Germinal center (tissue), 1 donor: ENCODE results near the gene HNRNPA3.
"Not testable (repeated sequence)": the region's sequence is repeated elsewhere in the genome, so short reads cannot be mapped to it uniquely, and the experiment has no call there.

Source experiments
- DNase-seq: peaks from one replicate; pipeline ENCODE4 v3.0.0; 2012; ENCODE audit warnings: mixed read lengths, low spot score

The HNRNPA3 gene

DNA sequence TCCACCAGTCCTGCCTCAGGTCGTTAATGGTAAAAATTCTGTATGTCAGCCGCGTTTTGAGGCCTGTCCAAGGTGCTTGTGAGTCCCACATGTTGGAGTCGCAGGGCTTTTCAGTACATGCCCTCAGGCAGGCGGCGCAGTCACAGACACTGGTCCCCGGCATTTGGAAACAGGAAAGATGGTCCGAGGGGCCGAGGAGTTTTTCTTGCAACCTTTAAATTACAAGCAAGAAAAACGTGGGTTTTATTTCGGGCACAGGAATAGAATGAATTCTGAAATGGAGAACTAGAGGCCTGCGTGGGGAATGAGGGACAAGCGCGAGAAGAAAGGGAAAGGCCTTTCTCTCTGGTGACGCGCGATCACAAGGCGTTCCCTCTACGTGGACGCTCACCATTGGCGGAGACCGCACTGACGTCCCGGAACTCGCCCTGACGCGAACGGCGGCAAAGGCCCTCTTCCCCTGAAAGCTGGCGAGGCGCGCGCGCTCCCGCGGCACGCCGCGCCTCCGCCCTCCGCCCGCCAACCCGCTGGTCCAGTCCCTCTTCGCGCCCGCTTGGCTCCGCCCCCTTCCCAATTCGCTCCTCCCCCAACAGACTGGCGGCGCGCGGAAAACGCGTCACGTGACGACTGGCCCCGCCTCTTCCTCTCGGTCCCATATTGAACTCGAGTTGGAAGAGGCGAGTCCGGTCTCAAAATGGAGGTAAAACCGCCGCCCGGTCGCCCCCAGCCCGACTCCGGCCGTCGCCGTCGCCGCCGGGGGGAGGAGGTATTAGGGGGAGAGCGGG is at the start of gene HNRNPA3:
Gene HNRNPA3 (plus strand): TSS at position 689 of the 785 bp plus-strand sequence. CDS start 6 bp downstream, at position 695.
- peak; percentile 99 for DNase-seq

GRCh38 chr2:177164131-177164530 is 48.5 kb upstream of the HNRNPA3 start:
- no peak for DNase-seq

DNA sequence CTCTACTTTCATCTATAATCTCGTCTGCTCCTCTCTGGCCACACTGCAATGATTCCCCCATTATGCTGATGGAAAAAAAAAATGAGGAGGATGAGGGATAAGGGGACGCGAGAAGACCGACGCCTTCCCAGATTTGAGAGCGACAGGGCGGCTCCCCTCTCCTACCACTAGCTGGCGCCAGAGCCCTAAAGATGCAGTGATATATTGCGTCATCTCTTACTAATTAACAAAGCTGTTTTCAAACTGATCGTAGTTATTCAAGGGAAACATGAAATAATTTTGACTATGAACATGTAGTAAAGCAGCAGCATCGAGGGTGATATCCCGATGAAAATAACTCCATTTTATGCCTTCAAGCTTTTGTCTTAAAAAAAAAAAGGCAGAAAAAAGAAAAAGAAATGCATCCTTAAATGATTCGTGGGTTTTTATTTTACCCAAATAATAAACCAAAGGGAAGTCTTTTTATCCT is 48.0 kb upstream of the HNRNPA3 start:
- DNase-seq = peak; percentile 75

GRCh38 chr2:177165061-177165583 is 47.5 kb upstream of the HNRNPA3 start:
- no peak for DNase-seq

DNA sequence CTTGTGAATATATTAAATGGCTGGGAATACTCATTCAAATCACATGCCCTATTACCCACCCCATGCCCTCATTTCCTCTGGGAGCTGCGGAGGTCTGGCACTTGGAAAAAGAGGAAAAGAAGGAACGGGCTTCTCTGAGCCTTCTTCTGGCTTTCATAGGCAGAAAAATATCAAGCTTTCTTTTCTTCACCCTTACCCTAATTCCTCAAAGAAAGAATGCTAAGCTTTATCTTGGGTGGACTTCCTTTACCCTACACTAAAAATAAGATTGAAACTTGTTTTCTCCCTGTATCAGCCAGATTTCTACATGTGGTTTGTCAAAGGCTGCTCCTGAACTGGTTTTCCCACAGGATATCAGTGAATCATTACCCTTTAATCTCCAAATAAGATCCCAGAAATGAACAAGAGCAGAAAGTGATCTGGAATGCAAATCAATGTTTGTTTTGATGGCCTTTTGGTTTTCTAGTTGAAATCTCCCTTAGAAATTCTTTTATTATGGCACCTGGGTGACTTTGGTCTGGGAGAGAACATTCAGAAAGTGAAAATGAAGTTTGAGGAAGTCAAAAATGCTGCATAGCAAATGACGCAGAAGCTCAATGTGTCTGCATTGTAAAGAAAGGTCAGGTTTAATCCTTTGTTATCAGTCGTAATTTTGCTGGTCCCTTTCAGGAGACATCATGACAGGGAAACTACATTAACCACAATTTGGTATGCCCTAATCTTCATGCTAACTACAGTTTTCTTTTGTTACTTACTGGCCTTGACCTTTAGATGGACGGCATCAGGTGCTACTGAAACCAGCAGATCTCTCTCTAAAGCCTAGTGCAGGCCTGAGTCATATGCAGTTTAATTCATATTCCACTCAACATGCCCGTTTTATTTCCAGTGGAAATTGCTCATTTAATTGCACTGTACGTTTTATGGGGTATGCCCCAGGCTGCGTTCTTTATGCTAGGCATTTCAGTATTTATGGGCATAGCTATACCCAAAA is 46.6 kb upstream of the HNRNPA3 start:
- peak; percentile 47 for DNase-seq

GRCh38 chr2:177169810-177170514 is 42.6 kb upstream of the HNRNPA3 start:
- DNase-seq = no peak

DNA sequence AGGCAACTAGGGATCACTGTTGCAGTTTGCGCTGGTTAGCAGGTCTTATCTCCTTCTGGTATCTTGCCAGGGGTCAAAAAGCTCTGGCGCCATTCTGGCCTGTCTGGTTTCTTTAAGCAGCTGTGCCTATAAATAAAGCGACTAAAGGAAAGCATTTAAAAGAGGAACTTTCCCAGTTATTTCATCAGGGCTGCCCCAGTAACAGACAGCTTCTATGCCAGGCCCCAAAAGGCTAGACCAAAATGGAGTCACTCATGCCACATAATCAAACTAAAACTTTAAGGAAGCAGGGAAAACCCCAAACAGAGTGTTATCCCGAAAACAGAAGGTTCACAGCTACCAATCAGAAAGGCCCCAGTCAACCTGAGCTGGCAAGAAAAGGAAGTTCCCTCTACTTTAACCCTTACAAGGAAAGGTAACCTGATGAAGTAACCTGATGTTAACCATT is 41.2 kb upstream of the HNRNPA3 start:
- DNase-seq = no peak

GRCh38 chr2:177172034-177172880 is 40.3 kb upstream of the HNRNPA3 start:
- DNase-seq = no peak

DNA sequence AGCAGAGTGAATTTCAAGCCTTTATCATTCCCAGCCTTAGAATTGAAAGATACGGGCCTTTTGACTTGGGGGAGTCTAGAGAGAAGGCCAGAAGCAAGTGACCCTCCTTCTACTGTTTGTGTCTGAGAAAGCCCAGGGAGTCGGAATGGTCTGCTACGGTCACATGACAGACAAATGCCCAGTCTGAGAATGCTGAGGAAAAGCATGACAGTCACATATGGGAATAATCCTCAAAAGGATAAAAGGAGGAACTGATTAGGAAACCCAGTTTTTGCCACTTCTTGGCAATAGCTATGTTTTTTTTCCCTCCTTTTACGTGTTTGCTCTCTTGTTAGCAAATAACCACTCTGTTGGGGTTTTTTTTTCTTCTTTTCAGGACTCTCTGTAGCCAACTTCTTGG is 38.1 kb upstream of the HNRNPA3 start:
- DNase-seq = no peak

DNA sequence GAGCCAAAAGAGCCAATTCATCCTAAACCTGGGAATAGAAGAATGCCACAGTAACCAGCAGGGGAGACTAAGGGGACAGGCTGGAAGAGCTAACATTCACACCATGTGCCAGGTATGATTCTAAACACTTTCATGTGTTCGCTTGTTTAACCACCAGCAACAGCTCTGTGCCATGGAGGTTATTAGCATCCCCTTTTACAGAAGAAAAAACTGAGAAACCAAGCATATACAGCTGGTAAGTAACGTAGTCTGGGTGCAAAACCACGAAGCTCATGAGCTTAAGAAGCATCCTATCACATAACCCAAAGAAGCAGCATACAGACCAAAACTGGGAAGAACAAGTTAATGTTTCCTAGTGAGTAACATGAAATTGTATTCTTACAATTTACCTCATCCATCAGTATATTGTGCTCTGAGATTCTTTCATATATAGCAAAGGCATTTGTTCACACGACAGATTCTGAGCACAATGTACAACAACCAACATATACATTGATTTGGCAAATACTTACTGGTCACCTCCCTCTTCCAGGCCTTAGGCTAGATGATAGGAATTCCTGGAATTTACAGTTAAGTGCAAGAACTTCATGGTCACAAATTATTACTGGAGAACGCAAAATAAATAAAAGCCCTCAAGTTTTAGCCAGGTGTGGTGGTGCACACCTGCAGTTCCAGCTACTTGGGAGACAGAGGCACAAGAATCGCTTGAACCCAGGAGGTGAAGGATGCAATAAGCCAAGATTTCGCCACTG is 36.5 kb upstream of the HNRNPA3 start:
- DNase-seq = no peak

GRCh38 chr2:177178797-177179196 is 33.8 kb upstream of the HNRNPA3 start:
- DNase-seq = no peak

GRCh38 chr2:177179227-177179626 is 33.4 kb upstream of the HNRNPA3 start:
- DNase-seq = no peak

GRCh38 chr2:177179671-177180070 is 32.9 kb upstream of the HNRNPA3 start:
- not testable (repeated sequence) for DNase-seq

DNA sequence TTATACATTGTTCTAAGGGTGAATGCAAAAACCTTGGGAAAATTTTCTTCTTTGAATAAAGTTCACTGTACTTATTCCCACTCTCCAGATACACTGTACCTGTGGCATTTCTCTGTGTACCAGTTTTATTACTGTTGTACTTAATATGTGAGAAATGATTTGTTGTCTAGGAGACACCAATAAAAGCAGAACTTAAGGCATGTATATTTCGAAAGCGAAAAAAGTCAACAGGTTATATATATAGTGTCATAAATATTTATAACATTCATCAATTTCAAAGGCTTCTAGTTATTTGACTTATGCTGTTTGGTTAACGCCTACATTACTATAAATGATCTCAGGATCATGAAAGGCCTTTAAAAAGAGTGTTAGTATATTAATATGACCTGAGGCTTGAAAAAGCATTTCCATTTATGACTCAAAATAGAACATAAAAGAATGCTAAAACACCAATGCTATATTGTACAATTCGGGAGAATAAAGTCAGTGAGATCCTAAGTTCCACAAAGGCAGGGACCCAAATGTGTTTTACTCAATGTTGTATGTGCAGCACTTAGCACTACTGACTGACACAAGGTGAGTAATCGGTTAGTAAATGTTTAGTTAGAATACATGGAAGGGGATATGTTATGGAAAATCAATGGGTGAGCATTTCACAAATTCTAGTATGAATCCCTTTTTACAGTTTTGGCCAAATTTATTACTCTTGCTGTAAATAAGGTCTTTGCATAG is 32.2 kb upstream of the HNRNPA3 start:
- no peak for DNase-seq

GRCh38 chr2:177183860-177184259 is 28.7 kb upstream of the HNRNPA3 start:
- no peak for DNase-seq

DNA sequence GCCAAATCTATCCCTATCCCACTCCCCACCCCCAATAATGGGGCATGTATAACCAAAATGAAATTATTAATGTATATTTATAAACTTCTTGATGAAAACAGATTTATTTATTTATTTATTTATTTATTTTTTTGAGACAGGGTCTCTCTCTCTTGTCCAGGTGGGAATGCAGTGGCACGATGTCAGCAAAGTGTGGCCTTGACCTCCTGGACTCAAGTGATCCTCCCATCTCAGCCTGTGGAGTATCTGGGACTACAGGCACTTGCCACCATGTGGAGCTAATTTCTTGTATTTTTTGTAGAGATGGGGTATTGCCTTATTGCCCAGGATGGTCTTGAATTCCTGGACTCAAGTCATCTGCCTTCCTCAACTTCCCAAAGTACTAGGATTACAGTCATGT is 28.0 kb upstream of the HNRNPA3 start:
- no peak for DNase-seq

DNA sequence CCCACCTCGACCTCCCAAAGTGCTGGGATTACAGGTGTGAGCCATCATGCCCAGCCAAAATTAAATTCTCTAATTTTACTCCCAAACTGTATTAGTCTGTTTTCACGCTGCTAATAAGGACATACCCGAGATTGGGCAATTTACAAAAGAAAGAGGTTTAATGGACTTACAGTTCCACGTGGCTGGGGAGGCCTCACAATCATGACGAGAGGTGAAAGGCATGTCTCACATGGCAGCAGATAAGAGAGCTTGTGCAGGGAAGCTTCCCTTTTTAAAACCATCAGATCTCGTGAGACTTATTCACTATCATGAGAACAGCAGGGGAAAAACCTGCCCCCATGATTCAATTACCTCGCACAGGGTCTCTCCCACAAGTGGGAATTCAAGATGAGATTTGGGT is 26.6 kb upstream of the HNRNPA3 start:
- DNase-seq = not testable (repeated sequence)

DNA sequence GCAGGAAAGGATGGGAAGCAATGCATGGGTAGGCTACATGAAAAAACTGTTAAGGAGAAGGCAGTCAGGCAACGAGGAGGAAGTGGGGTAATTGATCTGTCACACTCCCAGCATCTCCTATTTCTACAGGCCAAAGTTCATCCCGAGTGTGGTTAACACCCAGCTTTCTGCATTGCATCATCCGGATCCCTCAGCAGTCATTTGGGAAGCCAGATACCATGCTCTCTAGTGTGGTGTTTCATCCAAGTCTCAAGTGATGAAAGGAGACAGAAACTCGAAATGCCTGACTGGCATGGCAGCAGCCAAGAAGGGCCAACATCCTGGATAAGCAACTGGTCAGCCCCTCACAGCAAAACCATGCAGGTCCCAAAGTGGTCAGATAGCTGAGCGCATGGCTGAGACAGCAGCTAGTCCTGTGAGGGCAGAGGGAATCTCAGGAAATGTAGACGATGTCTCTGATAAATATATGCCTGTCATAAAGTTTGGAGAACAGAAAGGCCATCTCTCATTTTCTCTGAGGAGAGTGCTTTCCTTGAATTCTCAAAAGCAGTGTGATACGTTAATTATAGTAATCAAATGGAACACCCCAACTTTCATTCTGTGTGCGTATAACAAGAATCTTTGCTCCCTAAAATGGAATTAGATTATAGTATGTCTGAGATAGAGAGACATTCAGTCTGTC is 24.8 kb upstream of the HNRNPA3 start:
- DNase-seq = no peak
